Measurements from ENCODE around the gene OR2F2. TPM values are rescaled to one million over a fixed set of nuclear protein-coding genes. Genes with fewer than 3 reads are reported as not detected.
A peak's percentile ranks its signal among the peaks of the same experiment; 100 is the strongest.

The OR2F2 gene
- total and polyA plus RNA-seq, 2 experiments from 2014 or later, result not detected

- in situ Hi-C loops (cut with MboI), result no loop called here
- peak overlapping the region; percentile 94 for H3K4me2 ChIP-seq (ENCODE audit: unreplicated experiment)
- no peak for TF ChIP-seq EZH2 (IDR thresholded peaks at IDR 0.05; ENCODE audit: insufficient read depth, poor library complexity, severe bottlenecking)
- no peak for TF ChIP-seq EZH2phosphoT487 (IDR thresholded peaks at IDR 0.05; ENCODE audit: insufficient read depth, low read depth)
These were observed 36.2 kb upstream of the OR2F2 start for GRCh38 chr7:143898810-143899209.

GRCh38 chr7:143900230-143900766 is 34.7 kb upstream of the OR2F2 start:
- in situ Hi-C loops (cut with MboI), result no loop called here
- peak overlapping the region; percentile 97 for H3K27ac ChIP-seq

More at GRCh38 chr7:143898810-143899209, 36.2 kb upstream of the OR2F2 start:
- Histone ChIP-seq H3K4me1 (ENCODE audit: insufficient read depth) (peaks cover 24% of the 10 kb centered on the region), H3K27me3 (replicated peaks; ENCODE audit: insufficient read depth) (no peaks in the 10 kb centered on the region), H3K27ac (no peak overlapping the region), H3K36me3 (ENCODE audit: low read depth) (no peaks in the 10 kb centered on the region), H3K9me3 (ENCODE audit: low read depth) (no peaks in the 10 kb centered on the region), H3K79me2 (ENCODE audit: insufficient read depth) (peaks cover 76% of the 10 kb centered on the region), H3F3A (ENCODE audit: insufficient read depth) (peaks cover 13% of the 10 kb centered on the region), H2AFZ (no peak overlapping the region), H3K4me3 (no peak overlapping the region), H3K9me2 (ENCODE audit: insufficient read depth) (no peaks in the 10 kb centered on the region; the same call in 1 of the 2 replicates), H3K9ac (no peak overlapping the region), H4K20me1 (ENCODE audit: insufficient read depth) (no peaks in the 10 kb centered on the region)
- DNase-seq, result no peak
- 96 to 100% methylated on average over 1 of the region's 1 CpG for WGBS, 2 experiments (ENCODE audit: low coverage in 1 of 2, low lambda C conversion rate in 2 of 2, missing lambda C conversion rate in 2 of 2)

GRCh38 chr7:143901332-143901667 is 33.7 kb upstream of the OR2F2 start:
- peaks cover 28% of the 10 kb centered on the region for H3K4me1 ChIP-seq (ENCODE audit: insufficient read depth)
- no peaks in the 10 kb centered on the region for H4K20me1 ChIP-seq (ENCODE audit: insufficient read depth)
- no peaks in the 10 kb centered on the region for H3K27me3 ChIP-seq (replicated peaks; ENCODE audit: insufficient read depth)
- peak overlapping the region; percentile 94 for H3K4me2 ChIP-seq (ENCODE audit: unreplicated experiment)
- no peak for TF ChIP-seq EZH2phosphoT487 (IDR thresholded peaks at IDR 0.05; ENCODE audit: insufficient read depth, low read depth)
- TF ChIP-seq EZH2 (IDR thresholded peaks at IDR 0.05; ENCODE audit: insufficient read depth, poor library complexity, severe bottlenecking), result no peak
- H3K4me3 ChIP-seq, result peak overlapping the region; percentile 98
- H3K79me2 ChIP-seq (ENCODE audit: insufficient read depth), result peaks cover 52% of the 10 kb centered on the region
- peak overlapping the region; percentile 97 for H3K27ac ChIP-seq
- WGBS, 2 experiments (ENCODE audit: low coverage in 1 of 2, low lambda C conversion rate in 2 of 2, missing lambda C conversion rate in 2 of 2), result 1% methylated on average over 11 to 14 of the region's 14 CpGs
- H2AFZ ChIP-seq, result peak overlapping the region; percentile 95
- H3K9me3 ChIP-seq (ENCODE audit: low read depth), result no peaks in the 10 kb centered on the region
- peak overlapping the region; percentile 96 for H3K9ac ChIP-seq
- peaks cover 13% of the 10 kb centered on the region for H3F3A ChIP-seq (ENCODE audit: insufficient read depth)
- no peaks in the 10 kb centered on the region; the same call in 1 of the 2 replicates for H3K9me2 ChIP-seq (ENCODE audit: insufficient read depth)
- H3K36me3 ChIP-seq (ENCODE audit: low read depth), result no peaks in the 10 kb centered on the region
- peak; percentile 71 for DNase-seq
- in situ Hi-C loops (cut with MboI), result no loop called here

More at GRCh38 chr7:143900230-143900766, 34.7 kb upstream of the OR2F2 start:
- Histone ChIP-seq H3K4me3 (peak overlapping the region; percentile 98), H3K4me2 (ENCODE audit: unreplicated experiment) (peak overlapping the region; percentile 94), H3K9me2 (ENCODE audit: insufficient read depth) (no peaks in the 10 kb centered on the region; the same call in 1 of the 2 replicates), H4K20me1 (ENCODE audit: insufficient read depth) (no peaks in the 10 kb centered on the region), H3K27me3 (replicated peaks; ENCODE audit: insufficient read depth) (no peaks in the 10 kb centered on the region), H3K9ac (no peak overlapping the region), H3K36me3 (ENCODE audit: low read depth) (no peaks in the 10 kb centered on the region), H3K9me3 (ENCODE audit: low read depth) (no peaks in the 10 kb centered on the region), H3K4me1 (ENCODE audit: insufficient read depth) (peaks cover 28% of the 10 kb centered on the region), H3K79me2 (ENCODE audit: insufficient read depth) (peaks cover 62% of the 10 kb centered on the region), H3F3A (ENCODE audit: insufficient read depth) (peaks cover 13% of the 10 kb centered on the region), H2AFZ (no peak overlapping the region)
- TF ChIP-seq EZH2phosphoT487 (IDR thresholded peaks at IDR 0.05; ENCODE audit: insufficient read depth, low read depth), result no peak
- no peak for TF ChIP-seq EZH2 (IDR thresholded peaks at IDR 0.05; ENCODE audit: insufficient read depth, poor library complexity, severe bottlenecking)
- WGBS, 2 experiments (ENCODE audit: low coverage in 1 of 2, low lambda C conversion rate in 2 of 2, missing lambda C conversion rate in 2 of 2), result 72 to 80% methylated on average over 5 of the region's 5 CpGs
- peak; percentile 18 for DNase-seq

DNA sequence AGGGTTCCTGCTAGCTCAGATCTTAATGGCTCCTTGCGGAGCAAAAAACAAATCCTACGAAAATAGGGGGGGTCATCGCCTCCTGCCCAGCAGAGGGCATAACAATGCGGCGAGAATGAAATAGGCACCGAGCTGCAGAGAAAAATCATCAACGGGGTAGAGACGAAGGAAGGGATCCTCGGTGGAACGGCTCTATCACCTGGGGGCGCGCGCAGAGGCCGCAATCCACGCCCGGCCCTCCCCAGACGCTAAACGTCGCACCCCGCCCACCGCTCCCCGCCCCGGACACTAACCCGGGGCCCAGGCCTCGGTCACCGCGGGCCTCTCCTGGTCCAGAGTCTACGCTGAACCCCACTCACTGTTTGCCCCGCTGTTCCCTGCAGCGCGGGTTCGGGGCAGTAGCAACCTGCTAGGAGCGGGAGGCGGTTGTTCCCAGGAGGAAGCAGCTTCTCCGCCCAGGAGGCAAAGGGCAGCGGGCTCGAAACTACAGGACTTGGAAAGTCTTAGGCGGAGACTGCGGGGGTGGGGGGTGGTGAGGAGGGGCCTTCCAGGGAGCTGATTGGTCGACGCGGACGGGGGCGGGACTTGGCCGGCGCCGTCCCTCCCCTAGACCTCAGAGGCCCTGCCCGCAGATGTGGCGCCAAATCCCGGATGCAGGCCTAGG is 33.2 kb upstream of the OR2F2 start, which contains the start of gene TCAF1:
TSS of gene TCAF1 (minus strand) at position 509 of the 664 bp plus-strand sequence. CDS start 25,568 bp downstream, outside the sequence.
- in situ Hi-C loops (cut with MboI), result no loop called here
- Histone ChIP-seq H3K9me3 (ENCODE audit: low read depth) (no peaks in the 10 kb centered on the region), H2AFZ (peak within 1 kb of the TSS; percentile 95), H3K27me3 (replicated peaks; ENCODE audit: insufficient read depth) (no peaks in the 10 kb centered on the region), H3K27ac (peak within 1 kb of the TSS; percentile 97), H3K4me2 (ENCODE audit: unreplicated experiment) (peak within 1 kb of the TSS; percentile 94), H3K9ac (peak within 1 kb of the TSS; percentile 96), H4K20me1 (ENCODE audit: insufficient read depth) (no peaks in the 10 kb centered on the region), H3K36me3 (ENCODE audit: low read depth) (no peaks in the 10 kb centered on the region), H3K4me3 (peak within 1 kb of the TSS; percentile 98), H3K79me2 (ENCODE audit: insufficient read depth) (peaks cover 47% of the 10 kb centered on the region), H3K4me1 (ENCODE audit: insufficient read depth) (peaks cover 23% of the 10 kb centered on the region), H3F3A (ENCODE audit: insufficient read depth) (peaks cover 13% of the 10 kb centered on the region), H3K9me2 (ENCODE audit: insufficient read depth) (no peaks in the 10 kb centered on the region; the same call in 1 of the 2 replicates)
- no peak for TF ChIP-seq EZH2 (IDR thresholded peaks at IDR 0.05; ENCODE audit: insufficient read depth, poor library complexity, severe bottlenecking)
- TF ChIP-seq EZH2phosphoT487 (IDR thresholded peaks at IDR 0.05; ENCODE audit: insufficient read depth, low read depth), result no peak
- 1% methylated on average over 46 to 49 of the region's 50 CpGs for WGBS, 2 experiments (ENCODE audit: low coverage in 1 of 2, low lambda C conversion rate in 2 of 2, missing lambda C conversion rate in 2 of 2)
- DNase-seq, result peak; percentile 98
